ENCODE results near the gene PAPLN. TPM values are rescaled to one million over a fixed set of nuclear protein-coding genes. Genes with fewer than 3 reads are reported as not detected.

The PAPLN gene
- total and polyA plus RNA-seq, 2 of the 8 experiments (the other 6 are each of a cell fraction or from before 2014, with no cell fraction given): 14.8 to 25.6 TPM

- H3K79me1 ChIP-seq (ENCODE audit: low read depth, low read length): no peaks in the 10 kb centered on the region
- 99% methylated on average over 7 of the region's 7 CpGs; no CpG with 5 or more reads in 1 of the 2 experiments for WGBS, 2 experiments (ENCODE audit: extremely low coverage in 1 of 2, insufficient coverage in 1 of 2, insufficient read length in 1 of 2, insufficient replicate concordance in 2 of 2, low coverage in 1 of 2, low lambda C conversion rate in 2 of 2, missing lambda C conversion rate in 1 of 2)
- H2BK15ac ChIP-seq (ENCODE audit: low read length): no peak overlapping the region
- TF ChIP-seq CBX8 (IDR thresholded peaks at IDR 0.05; ENCODE audit: borderline replicate concordance, low read depth, low read length) (no peak), BACH1 (IDR thresholded peaks at IDR 0.05; ENCODE audit: low read length) (no peak), RFX5 (IDR thresholded peaks at IDR 0.05; ENCODE audit: borderline replicate concordance, low read depth, low read length) (no peak), RXRA (IDR thresholded peaks at IDR 0.05; ENCODE audit: insufficient read depth, low read depth, low read length) (no peak), CREB1 (IDR thresholded peaks at IDR 0.05) (no peak), BRCA1 (IDR thresholded peaks at IDR 0.05; ENCODE audit: low read depth, low read length) (no peak), JUND (IDR thresholded peaks at IDR 0.05; ENCODE audit: low read length) (no peak), SP4 (IDR thresholded peaks at IDR 0.05; ENCODE audit: low read length) (no peak), EP300 (IDR thresholded peaks at IDR 0.05; ENCODE audit: borderline replicate concordance in 1 of 2, low read depth in 2 of 2, low read length in 2 of 2) (no peak), YY1 (IDR thresholded peaks at IDR 0.05; ENCODE audit: low read depth, low read length) (no peak), RNF2 (IDR thresholded peaks at IDR 0.05; ENCODE audit: borderline replicate concordance, low read depth, low read length, missing control alignments, poor library complexity, severe bottlenecking) (no peak), PHF8 (conservative IDR thresholded peaks at IDR 0.05; ENCODE audit: low read depth, low read length) (no peak)
- no peaks in the 10 kb centered on the region for H3K9me3 ChIP-seq (ENCODE audit: insufficient read depth in 2 of 2, low read depth in 1 of 2, low read length in 1 of 2)
- DNase-seq (ENCODE audit: low read depth in 1 of 2, low spot score in 2 of 2): no peak
- H2BK5ac ChIP-seq (ENCODE audit: low read depth, low read length): no peak overlapping the region
- H3K23ac ChIP-seq (ENCODE audit: insufficient read length): no peak overlapping the region
- H3K56ac ChIP-seq (replicated peaks; ENCODE audit: insufficient read length, low read depth, low read length): no peak overlapping the region
- no peak overlapping the region for H2AK5ac ChIP-seq (ENCODE audit: low read depth, low read length)
- no peak for FAIRE-seq
- H4K8ac ChIP-seq (ENCODE audit: extremely low read depth, insufficient read depth, low read length): no peak overlapping the region
- H2BK12ac ChIP-seq (ENCODE audit: low read depth, low read length): no peak overlapping the region
- H3K14ac ChIP-seq (ENCODE audit: insufficient read length): no peak overlapping the region
- H3K79me2 ChIP-seq (ENCODE audit: control insufficient read depth in 1 of 2, insufficient read depth in 2 of 2, low read length in 2 of 2): no peaks in the 10 kb centered on the region
- no peak overlapping the region for H4K5ac ChIP-seq (ENCODE audit: insufficient read length, low read depth, low read length)
- peaks cover 0 to 1% of the 10 kb centered on the region in 2 experiments for H4K20me1 ChIP-seq (replicated peaks in 1 of 2; ENCODE audit: control insufficient read depth in 1 of 2, insufficient read depth in 2 of 2, low read length in 2 of 2)
- no peaks in the 10 kb centered on the region; the same call in 1 of the 2 replicates for H3K23me2 ChIP-seq (ENCODE audit: low read depth, low read length)
- H3K18ac ChIP-seq (ENCODE audit: extremely low read depth, low read length): no peak overlapping the region
- H3K36me3 ChIP-seq (ENCODE audit: control insufficient read depth in 2 of 4, insufficient read depth in 4 of 4, low read length in 3 of 4): peaks cover 3 to 25% (median 11%) of the 10 kb centered on the region in 4 experiments; a peak in 7 of 8 replicates
- H4K91ac ChIP-seq (replicated peaks; ENCODE audit: insufficient read length, low read length): no peak overlapping the region
- H3K4ac ChIP-seq (replicated peaks; ENCODE audit: insufficient read length, low read depth, low read length): no peak overlapping the region
- peaks cover 0 to 6% (median 3%) of the 10 kb centered on the region in 4 experiments; a peak in 5 of 7 replicates for H3K4me1 ChIP-seq (replicated peaks in 1 of 4; ENCODE audit: control insufficient read depth in 3 of 4, insufficient read depth in 4 of 4, low read length in 3 of 4)
- no peak overlapping the region for H3K9ac ChIP-seq (replicated peaks in 1 of 4; ENCODE audit: extremely low read depth in 1 of 4, low read depth in 3 of 4, low read length in 3 of 4)
- ChIA-PET CTCF (ENCODE audit: partially characterized antibody) (interaction anchor here (1.0 to 5.1 kb wide), 10 partner anchors 9 to 206 kb away, joined by 3 to 46 read pairs (median 5); no protein-coding TSS in a partner anchor), POLR2A (ENCODE audit: partially characterized antibody) (interaction anchor here (0.6 to 3.8 kb wide), 6 partner anchors 8 to 196 kb away, joined by 3 to 21 read pairs (median 5); no protein-coding TSS in a partner anchor)
- H3K27ac ChIP-seq (ENCODE audit: low read depth, low read length): no peak overlapping the region
- no peak overlapping the region for H2BK120ac ChIP-seq (replicated peaks; ENCODE audit: low read depth, low read length)
- H3K4me3 ChIP-seq (ENCODE audit: extremely low read depth in 1 of 4, insufficient read depth in 2 of 4, low read depth in 3 of 4, low read length in 4 of 4): no peak overlapping the region
- no peak overlapping the region for H2BK20ac ChIP-seq (ENCODE audit: low read length)
- peaks cover 0 to 4% (median 0%) of the 10 kb centered on the region in 4 experiments; a peak in 1 of 7 replicates for H3K27me3 ChIP-seq (replicated peaks in 1 of 4; ENCODE audit: control insufficient read depth in 3 of 4, extremely low read depth in 1 of 4, insufficient read depth in 3 of 4, low read length in 3 of 4)
- no peak overlapping the region for H2AFZ ChIP-seq (ENCODE audit: low read length)
- no peak overlapping the region for H3K4me2 ChIP-seq (ENCODE audit: insufficient read depth in 1 of 2, low read depth in 2 of 2, low read length in 2 of 2)
Observed at GRCh38 chr14:73266317-73266716, 29.0 kb downstream of the PAPLN start.

All from H1 (cell line).